Keratinocyte (primary cell): Measurements from ENCODE around the gene ARMH3.

Experiments used
- EZH2 ChIP-seq: IDR thresholded peaks from one replicate; pipeline ENCODE4 v1.6.1; 2012; ENCODE audit warnings: inconsistent platforms, mild to moderate bottlenecking, low read length, moderate library complexity
- TF ChIP-seq, protein P1 (sequence below), 3 experiments: IDR thresholded peaks in 1 of 3; conservative IDR thresholded peaks in 1 of 3; optimal IDR thresholded peaks in 1 of 3; 2 replicates in 2 of 3; 3 replicates in 1 of 3; pipeline versions ENCODE3 to v1.5.1; 2011; ENCODE audit warnings: low read length in 3 of 3, mild to moderate bottlenecking in 3 of 3, moderate library complexity in 2 of 3, control low read depth in 1 of 3, inconsistent platforms in 1 of 3; ENCODE audit not compliant: insufficient read depth in 2 of 3; ENCODE audit errors: extremely low read depth in 1 of 3

DNA sequence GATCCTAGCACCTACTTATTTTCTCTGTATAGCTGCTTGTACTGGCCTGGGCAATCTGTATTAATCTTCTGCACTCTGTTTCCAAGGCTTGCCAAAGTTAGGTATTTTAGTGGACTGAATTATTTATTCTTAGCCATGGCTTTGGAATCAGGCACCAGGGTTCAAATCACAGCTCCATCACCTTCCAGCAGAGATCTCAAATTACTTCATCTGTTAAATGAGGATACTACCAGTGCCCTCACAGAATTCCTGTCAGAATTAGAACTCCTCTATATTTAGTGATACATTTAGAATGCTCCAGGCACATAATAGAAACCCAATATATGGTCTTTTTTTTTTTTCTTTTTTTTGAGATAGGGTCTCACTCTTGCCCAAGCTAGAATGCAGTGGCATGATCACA is 17.6 kb downstream of the ARMH3 start:
- TF ChIP-seq, protein P1, sequence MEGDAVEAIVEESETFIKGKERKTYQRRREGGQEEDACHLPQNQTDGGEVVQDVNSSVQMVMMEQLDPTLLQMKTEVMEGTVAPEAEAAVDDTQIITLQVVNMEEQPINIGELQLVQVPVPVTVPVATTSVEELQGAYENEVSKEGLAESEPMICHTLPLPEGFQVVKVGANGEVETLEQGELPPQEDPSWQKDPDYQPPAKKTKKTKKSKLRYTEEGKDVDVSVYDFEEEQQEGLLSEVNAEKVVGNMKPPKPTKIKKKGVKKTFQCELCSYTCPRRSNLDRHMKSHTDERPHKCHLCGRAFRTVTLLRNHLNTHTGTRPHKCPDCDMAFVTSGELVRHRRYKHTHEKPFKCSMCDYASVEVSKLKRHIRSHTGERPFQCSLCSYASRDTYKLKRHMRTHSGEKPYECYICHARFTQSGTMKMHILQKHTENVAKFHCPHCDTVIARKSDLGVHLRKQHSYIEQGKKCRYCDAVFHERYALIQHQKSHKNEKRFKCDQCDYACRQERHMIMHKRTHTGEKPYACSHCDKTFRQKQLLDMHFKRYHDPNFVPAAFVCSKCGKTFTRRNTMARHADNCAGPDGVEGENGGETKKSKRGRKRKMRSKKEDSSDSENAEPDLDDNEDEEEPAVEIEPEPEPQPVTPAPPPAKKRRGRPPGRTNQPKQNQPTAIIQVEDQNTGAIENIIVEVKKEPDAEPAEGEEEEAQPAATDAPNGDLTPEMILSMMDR (optimal IDR thresholded peaks at IDR 0.05 in 1 of 3, IDR thresholded peaks at IDR 0.05 in 1 of 3, conservative IDR thresholded peaks at IDR 0.05 in 1 of 3; ENCODE audit: extremely low read depth in 1 of 3, insufficient read depth in 2 of 3, low read length in 3 of 3), result no peak
- TF ChIP-seq EZH2, result no peak
